AG04449 (cell line): Measurements from ENCODE around the gene TNFRSF8.

Source experiments
- CTCF ChIA-PET: fragments of 350-600 bp; formaldehyde crosslinking; extraction: SDS; loops from one replicate; lab custom pipeline; 2021; ENCODE audit warnings: antibody characterized with exemption; lab: Yijun Ruan, JAX
- POLR2A ChIA-PET: fragments of 400-600, 350-600 bp; formaldehyde crosslinking; extraction: SDS; loops from one replicate; lab custom pipeline; 2020; ENCODE audit warnings: antibody characterized with exemption, inconsistent platforms; lab: Yijun Ruan, JAX
- DNase-seq: peaks from one replicate; pipeline ENCODE4 v3.0.0-alpha.2; 2010; ENCODE audit warnings: low read depth, low spot score
- H3K4me3 ChIP-seq: 2 replicates; pipeline ENCODE4 v1.5.1; 2011; ENCODE audit warnings: low read depth, mild to moderate bottlenecking, control low read depth, low read length
- CTCF ChIP-seq: IDR thresholded peaks from one replicate; pipeline ENCODE4 v1.5.1; 2011; ENCODE audit warnings: mild to moderate bottlenecking, moderate library complexity, low read length, control low read depth, inconsistent platforms; ENCODE audit not compliant: insufficient read depth; ENCODE audit errors: missing control alignments

TNFRSF8 gene

GRCh38 chr1:12080156-12080555, 17.1 kb downstream of the TNFRSF8 start:
- TF ChIP-seq CTCF: no peak
- CTCF ChIA-PET: interaction anchor here (0.6 to 6.0 kb wide), 20 partner anchors 8 to 129 kb away, joined by 3 to 56 read pairs (median 6); partner anchors contain the start of genes MIIP and TNFRSF8
- no peak for DNase-seq
- no peak overlapping the region for H3K4me3 ChIP-seq
- POLR2A ChIA-PET: interaction anchor here (1.2 to 1.3 kb wide), 2 partner anchors 13 to 170 kb away, joined by 4 read pairs; no protein-coding TSS in a partner anchor

DNA sequence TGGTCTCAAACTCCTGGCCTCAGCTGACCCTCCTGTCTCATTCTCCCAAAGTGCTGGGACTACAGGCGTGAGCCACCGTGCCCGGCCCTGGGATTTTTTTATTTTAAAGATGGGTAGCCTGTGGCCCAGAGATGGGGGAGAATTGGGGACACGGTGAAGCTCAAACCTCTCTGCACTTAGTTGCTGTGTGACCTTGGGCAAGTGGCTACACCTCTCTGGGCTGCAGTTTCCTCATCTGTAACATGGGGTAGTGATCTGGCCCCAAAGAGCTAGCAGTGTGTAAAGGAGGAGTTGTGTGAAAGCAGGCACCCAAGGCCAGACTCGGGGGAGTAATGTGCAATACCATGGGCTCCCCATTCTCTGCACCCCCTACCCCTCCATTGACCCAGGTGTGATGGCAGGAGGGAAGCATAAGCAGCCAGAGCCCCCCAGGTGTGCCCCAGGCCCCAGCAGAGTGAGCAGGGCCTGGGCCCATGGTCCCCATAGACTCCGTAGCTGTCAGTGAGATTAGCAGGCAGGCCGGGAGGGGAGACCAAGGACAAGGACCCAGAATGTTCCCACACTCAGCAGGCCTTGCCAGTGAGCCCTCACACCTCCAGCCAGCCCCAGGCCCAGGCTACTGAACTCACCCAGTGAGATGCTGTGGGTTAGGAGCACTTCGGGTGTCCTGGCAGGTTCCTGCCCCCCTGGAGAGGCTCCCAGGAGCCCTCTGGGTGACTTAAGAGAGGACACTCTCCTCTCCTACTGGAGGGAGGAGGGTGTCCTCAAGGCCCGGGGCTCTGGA, 17.9 kb downstream of the TNFRSF8 start:
- ChIA-PET POLR2A (no interaction called here), CTCF (interaction anchor here (1.0 to 6.0 kb wide), 10 partner anchors 8 to 129 kb away, joined by 3 to 56 read pairs (median 6); partner anchors contain the start of genes MIIP and TNFRSF8)

DNA sequence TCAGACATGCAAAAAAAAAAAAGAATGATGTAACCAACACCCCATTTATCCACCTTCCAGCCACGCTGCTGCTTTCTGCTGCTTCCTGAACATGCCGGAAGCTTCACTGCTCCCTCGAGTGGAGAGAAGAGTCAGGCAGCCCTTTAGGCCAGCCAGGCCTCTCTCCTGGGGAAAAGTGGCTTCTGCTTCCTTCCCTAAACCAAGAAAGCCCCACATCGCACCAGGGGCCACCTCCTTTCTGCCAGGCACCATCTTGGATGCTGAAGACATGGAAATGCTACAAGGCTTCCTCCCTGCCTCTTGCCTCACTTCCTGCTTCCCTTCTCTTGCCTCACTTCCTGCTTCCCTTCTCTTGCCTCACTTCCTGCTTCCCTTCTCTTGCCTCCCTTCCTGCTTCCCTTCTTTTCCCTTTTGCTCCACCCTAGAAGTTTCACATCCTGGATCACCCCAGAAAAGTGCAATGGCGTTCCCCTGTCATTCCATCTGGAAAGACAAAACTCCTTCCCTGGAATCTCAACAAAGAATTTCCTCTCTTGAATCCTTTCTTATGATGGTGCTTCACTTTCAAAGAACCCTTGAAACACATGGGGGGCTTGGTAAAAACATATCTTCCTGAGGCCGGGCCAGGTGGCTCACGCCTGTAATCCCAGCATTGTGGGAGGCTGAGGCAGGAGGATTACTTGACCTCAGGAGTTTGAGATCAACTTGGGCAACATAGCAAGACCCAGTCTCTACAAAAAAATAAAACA, 18.7 kb downstream of the TNFRSF8 start:
- DNase-seq: no peak
- CTCF ChIA-PET: interaction anchor here (6.0 kb wide), 1 partner anchor 15 kb away, joined by 56 read pairs; no protein-coding TSS in a partner anchor
- POLR2A ChIA-PET: no interaction called here
- no peak overlapping the region for H3K4me3 ChIP-seq
- TF ChIP-seq CTCF: no peak

More for the DNA sequence above, 17.9 kb downstream of the TNFRSF8 start:
- no peak for TF ChIP-seq CTCF
- no peak overlapping the region for H3K4me3 ChIP-seq
- DNase-seq: no peak

DNA sequence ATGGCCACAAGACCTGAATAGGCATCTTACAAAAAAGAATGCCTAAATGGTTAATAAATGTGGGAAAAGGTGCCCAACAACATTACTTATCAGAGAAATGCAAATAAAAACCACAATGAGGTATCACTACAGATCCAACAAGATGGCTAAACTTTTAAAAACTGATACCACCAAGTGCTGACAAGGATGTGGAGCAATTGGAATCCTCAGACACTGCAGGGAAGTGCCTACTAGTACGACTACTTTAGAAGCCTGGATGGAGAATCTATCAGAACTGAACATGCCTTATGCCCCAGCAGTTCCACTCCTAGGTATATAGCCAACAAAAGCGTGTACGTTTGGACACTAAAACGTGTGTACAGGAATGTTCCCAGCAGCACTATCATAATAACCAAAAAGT, 19.9 kb downstream of the TNFRSF8 start:
- ChIA-PET POLR2A (no interaction called here), CTCF (no interaction called here)
- no peak for TF ChIP-seq CTCF
- no peak overlapping the region for H3K4me3 ChIP-seq
- DNase-seq: no peak

DNA sequence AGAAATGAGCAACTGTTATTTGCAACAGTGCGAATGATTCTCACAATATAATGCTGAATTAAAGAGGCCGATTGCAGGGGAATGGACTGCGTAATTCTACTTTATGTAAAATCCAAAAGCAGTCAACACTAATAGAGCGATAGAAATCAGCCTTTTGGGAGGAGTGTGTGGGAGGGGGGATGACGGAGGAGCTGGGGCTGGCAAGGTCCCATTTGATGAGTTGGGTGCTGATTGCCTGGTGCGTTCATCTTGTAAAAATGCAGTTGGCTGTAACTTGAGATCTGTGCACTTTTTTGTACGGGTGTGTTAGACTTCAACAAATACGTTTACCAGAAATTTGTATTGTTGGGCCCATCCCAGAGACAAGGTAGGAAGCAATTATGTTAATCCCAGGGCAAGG, 20.7 kb downstream of the TNFRSF8 start:
- ChIA-PET CTCF (no interaction called here), POLR2A (no interaction called here)
- DNase-seq: peak; percentile 19
- TF ChIP-seq CTCF: no peak
- H3K4me3 ChIP-seq: no peak overlapping the region
